Measurements from ENCODE around the gene POU2F3.

POU2F3 gene

GRCh38 chr11:120224972-120225909 is 14.7 kb upstream of the POU2F3 start:
- H3K4me3 ChIP-seq (replicated peaks in 1 of 2; ENCODE audit: low read depth in 2 of 2, low read length in 2 of 2): no peak overlapping the region
- DNase-seq (ENCODE audit: low read depth in 2 of 2): no peak
- no peak for TF ChIP-seq CTCF (IDR thresholded peaks at IDR 0.05; ENCODE audit: low read depth, low read length)

GRCh38 chr11:120226242-120226641 is 13.7 kb upstream of the POU2F3 start:
- H3K4me3 ChIP-seq (replicated peaks in 1 of 2; ENCODE audit: low read depth in 2 of 2, low read length in 2 of 2): no peak overlapping the region
- DNase-seq (ENCODE audit: low read depth in 2 of 2): no peak
- TF ChIP-seq CTCF (IDR thresholded peaks at IDR 0.05; ENCODE audit: low read depth, low read length): no peak

- TF ChIP-seq CTCF (IDR thresholded peaks at IDR 0.05; ENCODE audit: low read depth, low read length): no peak
- DNase-seq (ENCODE audit: low read depth in 2 of 2): no peak
- H3K4me3 ChIP-seq (replicated peaks in 1 of 2; ENCODE audit: low read depth in 2 of 2, low read length in 2 of 2): no peak overlapping the region
Measured at GRCh38 chr11:120226714-120227113, 13.2 kb upstream of the POU2F3 start.

- TF ChIP-seq CTCF (IDR thresholded peaks at IDR 0.05; ENCODE audit: low read depth, low read length): no peak
- no peak overlapping the region for H3K4me3 ChIP-seq (replicated peaks in 1 of 2; ENCODE audit: low read depth in 2 of 2, low read length in 2 of 2)
- no peak for DNase-seq (ENCODE audit: low read depth in 2 of 2)
Measured at GRCh38 chr11:120227228-120227852, 12.6 kb upstream of the POU2F3 start.

- TF ChIP-seq CTCF (IDR thresholded peaks at IDR 0.05; ENCODE audit: low read depth, low read length): peak; percentile 17
- H3K4me3 ChIP-seq (replicated peaks in 1 of 2; ENCODE audit: low read depth in 2 of 2, low read length in 2 of 2): no peak overlapping the region
- no peak for DNase-seq (ENCODE audit: low read depth in 2 of 2)
Measured at GRCh38 chr11:120228794-120229384, 11.1 kb upstream of the POU2F3 start.

- DNase-seq (ENCODE audit: low read depth in 2 of 2): peak in 1 of 2 donors; percentile 52
- H3K4me3 ChIP-seq (replicated peaks in 1 of 2; ENCODE audit: low read depth in 2 of 2, low read length in 2 of 2): no peak overlapping the region
- peak; percentile 62 for TF ChIP-seq CTCF (IDR thresholded peaks at IDR 0.05; ENCODE audit: low read depth, low read length)
Measured at GRCh38 chr11:120229451-120230424, 10.2 kb upstream of the POU2F3 start.

All from cardiac fibroblast (primary cell).